OCI-LY1 (cell line): ENCODE measurements around the gene CARD19.

ENCODE experiments used
- EZH2 ChIP-seq: fragments of 200-600 bp; sonication (generic), shearing (Covaris generic); IDR thresholded peaks from 2 replicates; pipeline ENCODE4 v1.8.0; 2017; ENCODE audit warnings: borderline replicate concordance, mixed run types, mild to moderate bottlenecking, antibody characterized with exemption, low read length, moderate library complexity, mixed read lengths
- TF ChIP-seq, protein P1 (sequence below): fragments of 200-600 bp; sonication (generic), shearing (Covaris generic); IDR thresholded peaks from 2 replicates; pipeline ENCODE4 v1.5.1; 2017; ENCODE audit warnings: mild to moderate bottlenecking, antibody characterized with exemption, low read length, moderate library complexity, mixed read lengths

- TF ChIP-seq, protein P1, sequence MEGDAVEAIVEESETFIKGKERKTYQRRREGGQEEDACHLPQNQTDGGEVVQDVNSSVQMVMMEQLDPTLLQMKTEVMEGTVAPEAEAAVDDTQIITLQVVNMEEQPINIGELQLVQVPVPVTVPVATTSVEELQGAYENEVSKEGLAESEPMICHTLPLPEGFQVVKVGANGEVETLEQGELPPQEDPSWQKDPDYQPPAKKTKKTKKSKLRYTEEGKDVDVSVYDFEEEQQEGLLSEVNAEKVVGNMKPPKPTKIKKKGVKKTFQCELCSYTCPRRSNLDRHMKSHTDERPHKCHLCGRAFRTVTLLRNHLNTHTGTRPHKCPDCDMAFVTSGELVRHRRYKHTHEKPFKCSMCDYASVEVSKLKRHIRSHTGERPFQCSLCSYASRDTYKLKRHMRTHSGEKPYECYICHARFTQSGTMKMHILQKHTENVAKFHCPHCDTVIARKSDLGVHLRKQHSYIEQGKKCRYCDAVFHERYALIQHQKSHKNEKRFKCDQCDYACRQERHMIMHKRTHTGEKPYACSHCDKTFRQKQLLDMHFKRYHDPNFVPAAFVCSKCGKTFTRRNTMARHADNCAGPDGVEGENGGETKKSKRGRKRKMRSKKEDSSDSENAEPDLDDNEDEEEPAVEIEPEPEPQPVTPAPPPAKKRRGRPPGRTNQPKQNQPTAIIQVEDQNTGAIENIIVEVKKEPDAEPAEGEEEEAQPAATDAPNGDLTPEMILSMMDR = no peak
- no peak for TF ChIP-seq EZH2
These were observed 41.0 kb upstream of the CARD19 start for GRCh38 chr9:93054758-93055704.
